GM18519 (cell line): Measurements from ENCODE around the gene EMC7.
A peak's percentile ranks its signal among the peaks of the same experiment; 100 is the strongest.
"Not testable (repeated sequence)": the region's sequence is repeated elsewhere in the genome, so short reads cannot be mapped to it uniquely, and the experiment has no call there.

ENCODE experiments used
- ATAC-seq: cut with Tn5 transposase; IDR thresholded peaks from one replicate; pipeline ENCODE4 v1.9.1; 2021; ENCODE audit warnings: mild to moderate bottlenecking, moderate library complexity; ENCODE audit not compliant: unreplicated experiment, low FRiP score

EMC7 gene

GRCh38 chr15:34101366-34102174 is at the start of gene EMC7, which contains the start of gene PGBD4:
Gene EMC7, minus strand, starts transcription at chr15:34101862. Its CDS starts 23 bp downstream, at chr15:34101839.
Gene PGBD4, plus strand, starts transcription at chr15:34102083. Its CDS starts 449 bp downstream, at chr15:34102532.
- peak; percentile 97 for ATAC-seq

- no peak for ATAC-seq
These were observed 45.9 kb upstream of the EMC7 start for GRCh38 chr15:34147371-34148140.

GRCh38 chr15:34133511-34133910 is 31.8 kb upstream of the EMC7 start:
- no peak for ATAC-seq

- no peak for ATAC-seq
These were observed 31.2 kb upstream of the EMC7 start for GRCh38 chr15:34132881-34133280.

- no peak for ATAC-seq
These were observed 27.2 kb upstream of the EMC7 start for GRCh38 chr15:34128898-34129297.

GRCh38 chr15:34126522-34126921 is 24.9 kb upstream of the EMC7 start:
- no peak for ATAC-seq

- no peak for ATAC-seq
These were observed 24.3 kb upstream of the EMC7 start for GRCh38 chr15:34125945-34126344.

GRCh38 chr15:34124651-34125050 is 23.0 kb upstream of the EMC7 start:
- no peak for ATAC-seq

GRCh38 chr15:34122771-34123183 is 21.1 kb upstream of the EMC7 start:
- ATAC-seq = peak; percentile 59

GRCh38 chr15:34121786-34122185 is 20.1 kb upstream of the EMC7 start:
- ATAC-seq = not testable (repeated sequence)

GRCh38 chr15:34120420-34120819 is 18.8 kb upstream of the EMC7 start:
- ATAC-seq = not testable (repeated sequence)

GRCh38 chr15:34119291-34119690 is 17.6 kb upstream of the EMC7 start:
- no peak for ATAC-seq

GRCh38 chr15:34116620-34117019 is 15.0 kb upstream of the EMC7 start:
- ATAC-seq = no peak

GRCh38 chr15:34114739-34115138 is 13.1 kb upstream of the EMC7 start:
- no peak for ATAC-seq

- ATAC-seq = no peak
These were observed 12.6 kb upstream of the EMC7 start for GRCh38 chr15:34114215-34114614.

GRCh38 chr15:34111488-34111887 is 9.8 kb upstream of the EMC7 start:
- ATAC-seq = no peak

- no peak for ATAC-seq
These were observed 8.4 kb upstream of the EMC7 start for GRCh38 chr15:34109797-34110663.

GRCh38 chr15:34107315-34107714 is 5.7 kb upstream of the EMC7 start:
- ATAC-seq = no peak

- no peak for ATAC-seq
These were observed 4.8 kb upstream of the EMC7 start for GRCh38 chr15:34106423-34106822.

- no peak for ATAC-seq
These were observed 688 bp upstream of the EMC7 start for GRCh38 chr15:34102175-34102925.
